Heart left ventricle (tissue), 13 donors: Measurements from ENCODE around the gene CD34.

ENCODE experiments used
- CTCF ChIP-seq, 12 donors: fragments of 200-600 bp; sonication (generic) in 4 of 12; IDR thresholded peaks; one replicate each; pipeline versions ENCODE4 v1.5.0 to v1.8.0; 2018 to 2022; ENCODE audit warnings: antibody characterized with exemption in 12 of 12, mild to moderate bottlenecking in 5 of 12
- POLR2A ChIP-seq, 2 donors: fragments of 450-650 bp; IDR thresholded peaks; one replicate each; pipeline ENCODE4 v1.6.1; 2017; ENCODE audit warnings: antibody characterized with exemption in 2 of 2, mild to moderate bottlenecking in 2 of 2, moderate library complexity in 2 of 2
- donor health status: ischemic (EF 13 %, LVEDD 7.1; RV severe dilation, severe dysfunction).
- donor health status: DM: no; HTN: yes; CAD: no.
- donor health status: DM: no; HTN: no; CAD: no.
- donor health status: ischemic (EF 25% LVEDD 6.9; RV normal size, moderate dysfunction).
- donor health status: ischemic (EF 25% LVEDD 5.7; RV mildly dilated, moderate dysfunction).
- donor health status: ischemic (EF 35%, LVEDD 5.7; RV mildly dilated, moderate dysfunction).
- donor health status: nonischemic (EF 11% LVEDD 7.7; RV severe dilation, severe dysfunction).
- donor health status: DM: yes; HTN: yes; CAD: no.
- donor health status: PGD.
- donor health status: ischemic (EF 29% LVEDD 5.4; RV normal size, mild dysfunction).
- donor health status: nonischemic (EF 23%, LVEDD 6.1; RV moderate dilation, normal function).

DNA sequence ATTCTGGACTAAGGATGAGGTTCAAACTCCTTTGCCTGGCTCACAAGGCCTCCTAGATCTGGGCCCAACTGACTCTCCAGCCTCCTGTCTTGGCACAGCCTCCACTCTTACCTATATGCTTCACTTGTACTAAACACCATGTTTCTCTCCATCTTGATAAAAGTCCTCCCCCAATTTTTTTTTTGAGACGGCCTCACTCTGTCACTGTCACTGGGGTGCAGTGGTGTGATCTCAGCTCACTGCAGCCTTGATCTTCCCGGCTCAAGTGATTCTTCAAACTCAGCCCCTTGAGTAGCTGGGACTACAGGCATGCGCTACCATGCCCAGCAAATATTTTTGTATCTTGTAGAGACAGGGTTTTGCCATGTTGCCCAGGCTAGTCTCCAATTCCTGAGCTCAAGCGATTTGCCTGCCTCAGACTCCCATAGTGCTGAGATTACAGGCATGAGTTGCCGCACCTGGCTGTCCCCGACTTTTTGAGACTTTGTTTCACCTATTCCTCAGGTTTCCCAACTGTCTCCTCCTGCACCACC, 39.7 kb downstream of the CD34 start:
- TF ChIP-seq CTCF (IDR thresholded peaks at IDR 0.05): no peak
- TF ChIP-seq POLR2A (IDR thresholded peaks at IDR 0.05): no peak
